ENCODE results near the gene MAPK10. TPM values are rescaled to one million over a fixed set of nuclear protein-coding genes. Genes with fewer than 3 reads are reported as not detected.

The MAPK10 gene
- total RNA-seq, 4 donors from 2014 or later: 2.0 to 16.8 (median 4.1) TPM

DNA sequence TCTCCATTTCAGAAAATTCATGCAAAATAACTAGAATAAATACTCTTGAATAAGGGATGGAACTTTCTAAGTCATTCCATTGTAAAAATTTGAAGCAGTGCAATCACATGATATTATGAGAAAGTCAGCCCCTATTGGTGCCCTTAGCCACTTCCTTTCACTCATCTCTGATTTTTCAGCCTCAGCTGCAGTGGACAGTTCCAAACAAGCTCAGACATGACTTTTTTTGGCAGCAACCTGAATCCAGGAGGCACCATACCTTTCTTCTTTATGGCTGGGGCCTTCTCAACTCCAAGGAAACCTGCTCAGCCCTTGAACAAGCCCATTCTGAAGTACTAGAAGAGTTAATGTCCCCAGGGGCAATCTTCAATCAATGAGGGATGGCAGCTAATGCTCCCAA lies 40.5 kb downstream of the MAPK10 start:
- no peak for TF ChIP-seq EP300 (IDR thresholded peaks at IDR 0.05)
- no peaks in the 10 kb centered on the region for H3K4me1 ChIP-seq
- DNase-seq (ENCODE audit: low spot score in 2 of 2): no peak
- no peak overlapping the region for H3K4me3 ChIP-seq
- H3K27me3 ChIP-seq: no peaks in the 10 kb centered on the region
- no peak overlapping the region for H3K27ac ChIP-seq
- no peaks in the 10 kb centered on the region for H3K9me3 ChIP-seq
- no peaks in the 10 kb centered on the region for H3K36me3 ChIP-seq

DNA sequence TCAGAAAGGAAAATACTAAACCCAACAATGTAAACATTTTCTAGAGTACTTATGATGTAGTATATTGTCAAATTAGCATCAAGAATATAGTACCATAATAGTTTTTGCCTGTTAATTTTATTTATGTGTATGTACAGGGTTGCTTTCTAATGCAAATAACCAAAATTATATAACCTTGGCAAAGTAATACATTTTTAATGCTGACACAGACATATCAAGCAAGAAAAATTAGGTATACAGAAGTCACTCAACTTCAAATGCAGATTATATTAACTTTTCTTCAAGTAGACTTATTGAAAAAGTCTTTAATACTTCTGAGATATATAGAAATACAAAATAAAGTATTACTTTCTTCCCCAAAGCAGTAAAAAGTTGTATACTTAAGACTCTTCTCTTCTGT lies 44.3 kb downstream of the MAPK10 start:
- Histone ChIP-seq H3K27ac (no peak overlapping the region), H3K4me3 (no peak overlapping the region), H3K4me1 (no peaks in the 10 kb centered on the region), H3K36me3 (no peaks in the 10 kb centered on the region), H3K9me3 (no peaks in the 10 kb centered on the region), H3K27me3 (no peaks in the 10 kb centered on the region)
- TF ChIP-seq, protein P1, sequence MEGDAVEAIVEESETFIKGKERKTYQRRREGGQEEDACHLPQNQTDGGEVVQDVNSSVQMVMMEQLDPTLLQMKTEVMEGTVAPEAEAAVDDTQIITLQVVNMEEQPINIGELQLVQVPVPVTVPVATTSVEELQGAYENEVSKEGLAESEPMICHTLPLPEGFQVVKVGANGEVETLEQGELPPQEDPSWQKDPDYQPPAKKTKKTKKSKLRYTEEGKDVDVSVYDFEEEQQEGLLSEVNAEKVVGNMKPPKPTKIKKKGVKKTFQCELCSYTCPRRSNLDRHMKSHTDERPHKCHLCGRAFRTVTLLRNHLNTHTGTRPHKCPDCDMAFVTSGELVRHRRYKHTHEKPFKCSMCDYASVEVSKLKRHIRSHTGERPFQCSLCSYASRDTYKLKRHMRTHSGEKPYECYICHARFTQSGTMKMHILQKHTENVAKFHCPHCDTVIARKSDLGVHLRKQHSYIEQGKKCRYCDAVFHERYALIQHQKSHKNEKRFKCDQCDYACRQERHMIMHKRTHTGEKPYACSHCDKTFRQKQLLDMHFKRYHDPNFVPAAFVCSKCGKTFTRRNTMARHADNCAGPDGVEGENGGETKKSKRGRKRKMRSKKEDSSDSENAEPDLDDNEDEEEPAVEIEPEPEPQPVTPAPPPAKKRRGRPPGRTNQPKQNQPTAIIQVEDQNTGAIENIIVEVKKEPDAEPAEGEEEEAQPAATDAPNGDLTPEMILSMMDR (IDR thresholded peaks at IDR 0.05): no peak
- TF ChIP-seq POLR2A (IDR thresholded peaks at IDR 0.05): no peak
- no peak for TF ChIP-seq POLR2AphosphoS5 (IDR thresholded peaks at IDR 0.05)
- TF ChIP-seq EP300 (IDR thresholded peaks at IDR 0.05): no peak
- DNase-seq (ENCODE audit: low spot score in 2 of 2): no peak

DNA sequence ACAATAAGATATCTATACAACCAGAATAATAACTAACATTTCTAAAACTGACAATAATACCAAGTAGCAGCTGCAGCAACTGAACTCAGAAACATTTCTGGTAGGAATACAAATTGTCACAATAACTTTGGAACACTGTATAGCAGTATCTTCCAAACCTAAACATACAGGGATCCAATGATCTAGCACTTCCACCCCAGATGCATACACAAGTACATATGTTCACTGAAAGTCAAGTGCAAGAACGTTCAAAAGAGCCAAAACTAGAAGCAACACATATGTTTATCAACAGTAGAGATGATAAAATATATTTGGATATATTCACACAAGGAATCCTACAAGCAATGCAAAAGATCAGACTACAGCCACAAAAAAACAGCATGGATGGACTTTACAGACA lies 46.2 kb downstream of the MAPK10 start:
- H3K9me3 ChIP-seq: no peaks in the 10 kb centered on the region
- no peaks in the 10 kb centered on the region for H3K4me1 ChIP-seq
- no peak overlapping the region for H3K4me3 ChIP-seq
- TF ChIP-seq POLR2AphosphoS5 (IDR thresholded peaks at IDR 0.05) (no peak), EP300 (IDR thresholded peaks at IDR 0.05) (no peak), POLR2A (IDR thresholded peaks at IDR 0.05) (no peak)
- TF ChIP-seq, protein P1 (IDR thresholded peaks at IDR 0.05): no peak
- WGBS: 45% methylated on average over 1 of the region's 1 CpG
- no peaks in the 10 kb centered on the region for H3K36me3 ChIP-seq
- H3K27me3 ChIP-seq: no peaks in the 10 kb centered on the region
- H3K27ac ChIP-seq: no peak overlapping the region
- no peak for DNase-seq (ENCODE audit: low spot score in 2 of 2)

DNA sequence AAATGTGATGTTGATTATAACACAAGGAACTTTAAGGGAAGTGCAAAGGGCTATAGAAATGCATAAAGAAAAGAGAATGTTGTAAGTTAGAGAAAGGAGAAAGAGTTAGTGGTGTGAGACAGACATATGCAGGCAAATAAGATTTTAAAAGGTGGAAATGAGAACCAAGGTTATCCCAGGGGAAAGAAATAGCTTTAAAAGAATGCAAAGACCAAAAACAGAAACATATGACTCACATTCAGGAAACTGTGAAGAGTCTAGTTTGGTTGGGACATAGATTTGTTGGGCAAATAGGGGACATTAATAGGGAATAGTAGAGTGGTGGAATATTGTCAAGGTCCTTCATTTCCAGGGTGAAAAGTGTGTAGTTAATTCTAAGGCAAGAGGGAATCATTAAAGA lies 52.4 kb downstream of the MAPK10 start:
- Histone ChIP-seq H3K27ac (no peak overlapping the region), H3K4me1 (no peaks in the 10 kb centered on the region), H3K4me3 (no peak overlapping the region), H3K27me3 (no peaks in the 10 kb centered on the region), H3K9me3 (no peaks in the 10 kb centered on the region), H3K36me3 (no peaks in the 10 kb centered on the region)
- TF ChIP-seq POLR2A (IDR thresholded peaks at IDR 0.05) (no peak), EP300 (IDR thresholded peaks at IDR 0.05) (no peak), POLR2AphosphoS5 (IDR thresholded peaks at IDR 0.05) (no peak)
- TF ChIP-seq, protein P1 (IDR thresholded peaks at IDR 0.05): no peak
- DNase-seq (ENCODE audit: low spot score in 2 of 2): no peak

DNA sequence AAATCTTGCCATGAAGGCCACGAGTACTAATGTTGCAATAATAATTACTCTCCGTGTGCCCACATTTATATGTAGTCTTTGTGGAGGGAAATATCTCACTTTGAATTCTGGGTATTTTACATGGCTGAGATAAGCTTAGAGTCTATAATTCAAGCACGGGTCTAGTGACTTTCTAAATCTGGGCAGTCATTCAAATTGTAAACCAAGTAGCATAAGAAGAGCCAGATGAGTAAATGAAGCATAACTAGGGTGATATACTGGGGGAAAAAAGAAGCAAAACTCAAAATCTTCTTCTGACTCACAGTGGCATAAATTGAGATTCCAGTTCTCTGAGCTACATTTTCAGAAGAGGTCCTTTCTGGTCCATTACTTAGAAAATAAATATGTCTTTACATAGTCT lies 53.0 kb downstream of the MAPK10 start:
- DNase-seq (ENCODE audit: low spot score in 2 of 2): no peak
- no peaks in the 10 kb centered on the region for H3K36me3 ChIP-seq
- no peak overlapping the region for H3K4me3 ChIP-seq
- 51% methylated on average over 3 of the region's 3 CpGs for WGBS
- peaks cover 6% of the 10 kb centered on the region for H3K4me1 ChIP-seq
- no peaks in the 10 kb centered on the region for H3K9me3 ChIP-seq
- no peaks in the 10 kb centered on the region for H3K27me3 ChIP-seq
- TF ChIP-seq, protein P1 (IDR thresholded peaks at IDR 0.05): no peak
- no peak for TF ChIP-seq POLR2A (IDR thresholded peaks at IDR 0.05)
- TF ChIP-seq POLR2AphosphoS5 (IDR thresholded peaks at IDR 0.05): no peak
- TF ChIP-seq EP300 (IDR thresholded peaks at IDR 0.05): no peak
- no peak overlapping the region for H3K27ac ChIP-seq

DNA sequence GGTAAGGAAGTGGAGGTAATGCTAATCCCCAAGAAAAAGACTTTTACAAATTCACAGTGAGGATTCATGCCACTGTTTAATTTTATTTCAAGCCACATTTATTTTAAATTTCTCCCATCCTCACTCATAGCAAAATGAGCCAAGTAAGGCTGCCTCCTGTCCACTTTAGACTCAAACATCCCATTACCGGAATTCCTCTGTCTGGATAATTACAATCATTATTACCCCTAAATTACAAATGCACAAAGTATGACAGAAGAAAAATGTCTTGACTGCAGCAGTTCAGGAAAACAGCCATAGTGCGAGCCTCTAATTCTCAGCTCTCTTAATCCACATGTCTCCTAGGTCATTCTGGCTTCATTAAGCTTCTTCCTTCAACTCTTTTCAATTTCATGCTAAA lies 57.0 kb downstream of the MAPK10 start:
- Histone ChIP-seq H3K27me3 (no peaks in the 10 kb centered on the region), H3K36me3 (no peaks in the 10 kb centered on the region), H3K4me1 (peaks cover 6% of the 10 kb centered on the region), H3K27ac (no peak overlapping the region), H3K9me3 (no peaks in the 10 kb centered on the region), H3K4me3 (no peak overlapping the region)
- DNase-seq (ENCODE audit: low spot score in 2 of 2): no peak
- WGBS: 71% methylated on average over 2 of the region's 2 CpGs
- TF ChIP-seq POLR2A (IDR thresholded peaks at IDR 0.05) (no peak), EP300 (IDR thresholded peaks at IDR 0.05) (no peak), POLR2AphosphoS5 (IDR thresholded peaks at IDR 0.05) (no peak)
- TF ChIP-seq, protein P1 (IDR thresholded peaks at IDR 0.05): no peak
